Lower lobe of right lung (tissue), 2 donors: Measurements from ENCODE around the gene PNPLA6. TPM values are rescaled to one million over a fixed set of nuclear protein-coding genes. Genes with fewer than 3 reads are reported as not detected.

Experiments used
- ATAC-seq, 2 donors: fragments of 200-7000 bp; cut with Tn5 transposase; one replicate each; pipeline ENCODE4 v1.9.1; 2020 to 2022; ENCODE audit warnings: mild to moderate bottlenecking in 2 of 2, moderate library complexity in 2 of 2
- DNase-seq: peaks from one replicate; pipeline ENCODE4 v3.0.0-alpha.2; 2020
- H3K27ac ChIP-seq: fragments of 200-600 bp; one replicate; pipeline ENCODE4 v1.8.0; 2022
- H3K27me3 ChIP-seq: fragments of 200-600 bp; one replicate; pipeline ENCODE4 v1.8.0; 2022; ENCODE audit warnings: low read depth
- H3K36me3 ChIP-seq: fragments of 200-600 bp; one replicate; pipeline ENCODE4 v1.8.0; 2022; ENCODE audit warnings: mild to moderate bottlenecking
- H3K4me1 ChIP-seq: fragments of 200-600 bp; one replicate; pipeline ENCODE4 v1.8.0; 2022
- H3K4me3 ChIP-seq: fragments of 200-600 bp; one replicate; pipeline ENCODE4 v1.8.0; 2022; ENCODE audit warnings: mild to moderate bottlenecking
- H3K9me3 ChIP-seq: fragments of 200-600 bp; one replicate; pipeline ENCODE4 v1.8.0; 2022
- CTCF ChIP-seq: fragments of 200-600 bp; IDR thresholded peaks from one replicate; pipeline ENCODE4 v1.8.0; 2022; ENCODE audit warnings: antibody characterized with exemption, mild to moderate bottlenecking
- intact Hi-C: fragments of 100-400 bp; cut with DNase I; formaldehyde crosslinking; loops from one replicate; pipeline ENCODE4 v1.11.0; 2022
- total RNA-seq: library from RNA; stranded (reverse); fragmentation: NEBNext Ultra II Directional; extraction: Animal tissue kit (Norgen Biotek cat#: 25700); gene quantifications from one replicate; pipeline ENCODE4 v1.2.1, GENCODE V29; 2021
- donor health status: DM: no; HTN: yes; CAD: no; lungs with severe emphysema.

Gene PNPLA6
- total RNA-seq, 1 donor from 2014 or later = 289 TPM

- peak; percentile 73 for DNase-seq
- TF ChIP-seq CTCF = no peak
- Histone ChIP-seq H3K27me3 (no peaks in the 10 kb centered on the region), H3K9me3 (no peaks in the 10 kb centered on the region), H3K27ac (peak overlapping the region; percentile 50), H3K36me3 (peaks cover 67% of the 10 kb centered on the region), H3K4me1 (peaks cover 9% of the 10 kb centered on the region), H3K4me3 (no peak overlapping the region)
- intact Hi-C loops = no loop called here
- peak; percentile 65 to 71 for ATAC-seq
Measured at GRCh38 chr19:7544626-7545025, 9.1 kb downstream of the PNPLA6 start.

- Histone ChIP-seq H3K9me3 (no peaks in the 10 kb centered on the region), H3K4me1 (peaks cover 9% of the 10 kb centered on the region), H3K36me3 (peaks cover 67% of the 10 kb centered on the region), H3K27ac (peak overlapping the region; percentile 50), H3K27me3 (no peaks in the 10 kb centered on the region), H3K4me3 (no peak overlapping the region)
- DNase-seq (no peak), ATAC-seq (peak in 1 of 2 donors; percentile 4)
- intact Hi-C loops = no loop called here
- no peak for TF ChIP-seq CTCF
Measured at GRCh38 chr19:7545300-7545699, 9.8 kb downstream of the PNPLA6 start.

GRCh38 chr19:7545904-7546303 lies 10.4 kb downstream of the PNPLA6 start:
- Histone ChIP-seq H3K4me3 (no peak overlapping the region), H3K4me1 (peaks cover 9% of the 10 kb centered on the region), H3K36me3 (peaks cover 67% of the 10 kb centered on the region), H3K27me3 (no peaks in the 10 kb centered on the region), H3K27ac (peak overlapping the region; percentile 21), H3K9me3 (no peaks in the 10 kb centered on the region)
- TF ChIP-seq CTCF = no peak
- peak; percentile 45 to 58 for ATAC-seq
- peak; percentile 45 for DNase-seq
- intact Hi-C loops = no loop called here

GRCh38 chr19:7547159-7547558 lies 11.6 kb downstream of the PNPLA6 start:
- DNase-seq (no peak), ATAC-seq (no peak)
- Histone ChIP-seq H3K9me3 (no peaks in the 10 kb centered on the region), H3K4me1 (peaks cover 9% of the 10 kb centered on the region), H3K36me3 (peaks cover 66% of the 10 kb centered on the region), H3K4me3 (no peak overlapping the region), H3K27me3 (no peaks in the 10 kb centered on the region), H3K27ac (no peak overlapping the region)
- no peak for TF ChIP-seq CTCF
- intact Hi-C loops = no loop called here

- DNase-seq = peak; percentile 44
- H3K4me3 ChIP-seq = no peak overlapping the region
- intact Hi-C loops = no loop called here
- no peaks in the 10 kb centered on the region for H3K27me3 ChIP-seq
- peaks cover 63% of the 10 kb centered on the region for H3K36me3 ChIP-seq
- no peak for TF ChIP-seq CTCF
- no peak overlapping the region for H3K27ac ChIP-seq
- H3K9me3 ChIP-seq = no peaks in the 10 kb centered on the region
- ATAC-seq = no peak
- peaks cover 9% of the 10 kb centered on the region for H3K4me1 ChIP-seq
Measured at GRCh38 chr19:7549429-7550148, 14.1 kb downstream of the PNPLA6 start.
